GM12878 (cell line): ENCODE data around the gene BIN1.

ENCODE experiments used
- CTCF ChIP-seq, 3 experiments: IDR thresholded peaks in 2 of 3; conservative IDR thresholded peaks in 1 of 3; 2 replicates each; pipeline ENCODE4 v1.5.1; 2011; ENCODE audit warnings: low read depth in 3 of 3, low read length in 3 of 3, mild to moderate bottlenecking in 3 of 3, control low read depth in 2 of 3, moderate library complexity in 2 of 3, inconsistent platforms in 1 of 3, mixed read lengths in 1 of 3; ENCODE audit not compliant: control insufficient read depth in 2 of 3, insufficient read depth in 1 of 3; ENCODE audit errors: extremely low read depth in 1 of 3
- ETV6 ChIP-seq, 2 experiments: fragments of 450-650 bp in 1 of 2; IDR thresholded peaks in 1 of 2; conservative IDR thresholded peaks in 1 of 2; 2 replicates each; pipeline ENCODE4 v1.6.1; 2014; ENCODE audit warnings: antibody characterized with exemption in 1 of 2, borderline replicate concordance in 1 of 2, low read depth in 1 of 2, mild to moderate bottlenecking in 1 of 2, moderate library complexity in 1 of 2
- FOXM1 ChIP-seq: IDR thresholded peaks from 2 replicates; pipeline ENCODE4 v1.6.1; 2012; ENCODE audit warnings: low read depth, mild to moderate bottlenecking, inconsistent platforms, low read length, moderate library complexity
- GABPA ChIP-seq: IDR thresholded peaks from 2 replicates; pipeline ENCODE4 v1.6.1; 2014; ENCODE audit warnings: antibody characterized with exemption, low read depth, mild to moderate bottlenecking, inconsistent platforms
- MYC ChIP-seq: IDR thresholded peaks from 2 replicates; pipeline ENCODE4 v1.6.1; 2011; ENCODE audit warnings: mild to moderate bottlenecking, low read length, moderate library complexity, inconsistent platforms; ENCODE audit not compliant: insufficient read depth, insufficient replicate concordance, insufficient read length, severe bottlenecking
- NR2F1 ChIP-seq: fragments of 450-650 bp; conservative IDR thresholded peaks from 2 replicates; pipeline ENCODE4 v1.6.1; 2017; ENCODE audit warnings: mild to moderate bottlenecking
- RAD21 ChIP-seq: IDR thresholded peaks from 2 replicates; pipeline ENCODE4 v1.6.1; 2011; ENCODE audit warnings: mild to moderate bottlenecking, low read depth, low read length, moderate library complexity; ENCODE audit not compliant: insufficient read depth
- TCF7 ChIP-seq: IDR thresholded peaks from 2 replicates; pipeline ENCODE4 v1.6.1; 2014; ENCODE audit warnings: antibody characterized with exemption, borderline replicate concordance
- YY1 ChIP-seq: IDR thresholded peaks from 2 replicates; pipeline ENCODE4 v1.6.1; 2011; ENCODE audit warnings: low read depth, mild to moderate bottlenecking, low read length
- TF ChIP-seq, protein P1 (sequence below): fragments of 450-650 bp; conservative IDR thresholded peaks from 2 replicates; pipeline ENCODE4 v1.6.1; 2017; ENCODE audit warnings: mild to moderate bottlenecking, moderate library complexity
- TF ChIP-seq, protein P2 (sequence below): fragments of 450-650 bp; IDR thresholded peaks from 2 replicates; pipeline ENCODE4 v1.6.1; 2014; ENCODE audit warnings: mild to moderate bottlenecking
- TF ChIP-seq, protein P3 (sequence below): IDR thresholded peaks from 2 replicates; pipeline ENCODE4 v1.6.1; 2011; ENCODE audit warnings: low read depth, mild to moderate bottlenecking, low read length, moderate library complexity, borderline replicate concordance; ENCODE audit errors: extremely low read depth

DNA sequence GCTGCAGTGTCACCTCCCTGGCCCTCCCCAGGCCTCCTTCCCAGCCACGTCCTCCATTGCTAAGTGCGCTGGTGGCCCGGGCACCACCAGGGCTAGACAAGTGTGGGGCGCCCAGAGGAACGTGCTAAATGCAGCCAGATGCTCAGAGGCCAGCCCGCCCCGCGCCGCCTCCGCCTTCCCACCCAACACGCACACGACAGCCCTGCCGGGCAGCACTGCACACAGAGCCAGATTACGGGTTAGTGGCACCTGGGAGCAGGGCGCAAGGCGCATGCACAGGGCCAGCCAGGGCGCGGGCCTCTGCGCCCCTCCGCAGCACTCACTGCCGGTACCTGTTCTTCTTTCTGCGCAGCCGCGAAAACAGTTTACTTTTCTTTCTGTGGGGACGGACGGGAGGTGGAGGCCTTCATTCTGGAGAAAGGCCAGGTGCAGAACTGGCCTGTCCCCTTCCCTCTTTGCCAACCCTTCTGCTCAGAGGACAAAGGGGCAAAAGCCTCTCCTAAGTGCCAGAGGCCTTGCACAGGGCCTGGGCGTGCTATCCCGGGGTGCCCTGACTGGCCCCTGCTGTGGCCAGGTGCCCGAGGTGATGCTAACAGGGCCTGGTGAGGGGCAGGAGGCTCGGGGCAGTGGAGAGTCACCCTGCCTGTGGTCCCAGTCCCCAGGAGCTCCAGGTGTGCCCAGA lies 46.5 kb downstream of the BIN1 start:
- TF ChIP-seq, protein P1, sequence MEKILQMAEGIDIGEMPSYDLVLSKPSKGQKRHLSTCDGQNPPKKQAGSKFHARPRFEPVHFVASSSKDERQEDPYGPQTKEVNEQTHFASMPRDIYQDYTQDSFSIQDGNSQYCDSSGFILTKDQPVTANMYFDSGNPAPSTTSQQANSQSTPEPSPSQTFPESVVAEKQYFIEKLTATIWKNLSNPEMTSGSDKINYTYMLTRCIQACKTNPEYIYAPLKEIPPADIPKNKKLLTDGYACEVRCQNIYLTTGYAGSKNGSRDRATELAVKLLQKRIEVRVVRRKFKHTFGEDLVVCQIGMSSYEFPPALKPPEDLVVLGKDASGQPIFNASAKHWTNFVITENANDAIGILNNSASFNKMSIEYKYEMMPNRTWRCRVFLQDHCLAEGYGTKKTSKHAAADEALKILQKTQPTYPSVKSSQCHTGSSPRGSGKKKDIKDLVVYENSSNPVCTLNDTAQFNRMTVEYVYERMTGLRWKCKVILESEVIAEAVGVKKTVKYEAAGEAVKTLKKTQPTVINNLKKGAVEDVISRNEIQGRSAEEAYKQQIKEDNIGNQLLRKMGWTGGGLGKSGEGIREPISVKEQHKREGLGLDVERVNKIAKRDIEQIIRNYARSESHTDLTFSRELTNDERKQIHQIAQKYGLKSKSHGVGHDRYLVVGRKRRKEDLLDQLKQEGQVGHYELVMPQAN: no peak
- no peak for TF ChIP-seq FOXM1
- TF ChIP-seq CTCF (IDR thresholded peaks at IDR 0.05 in 2 of 3, conservative IDR thresholded peaks at IDR 0.05 in 1 of 3; ENCODE audit: control insufficient read depth in 2 of 3, extremely low read depth in 1 of 3, insufficient read depth in 1 of 3, low read depth in 3 of 3, low read length in 3 of 3): no peak
- no peak for TF ChIP-seq RAD21
- no peak for TF ChIP-seq ETV6 (conservative IDR thresholded peaks at IDR 0.05 in 1 of 2, IDR thresholded peaks at IDR 0.05 in 1 of 2; ENCODE audit: borderline replicate concordance in 1 of 2, low read depth in 1 of 2)
- no peak for TF ChIP-seq YY1
- no peak for TF ChIP-seq MYC
- TF ChIP-seq NR2F1: no peak
- no peak for TF ChIP-seq GABPA
- no peak for TF ChIP-seq TCF7
- TF ChIP-seq, protein P2, sequence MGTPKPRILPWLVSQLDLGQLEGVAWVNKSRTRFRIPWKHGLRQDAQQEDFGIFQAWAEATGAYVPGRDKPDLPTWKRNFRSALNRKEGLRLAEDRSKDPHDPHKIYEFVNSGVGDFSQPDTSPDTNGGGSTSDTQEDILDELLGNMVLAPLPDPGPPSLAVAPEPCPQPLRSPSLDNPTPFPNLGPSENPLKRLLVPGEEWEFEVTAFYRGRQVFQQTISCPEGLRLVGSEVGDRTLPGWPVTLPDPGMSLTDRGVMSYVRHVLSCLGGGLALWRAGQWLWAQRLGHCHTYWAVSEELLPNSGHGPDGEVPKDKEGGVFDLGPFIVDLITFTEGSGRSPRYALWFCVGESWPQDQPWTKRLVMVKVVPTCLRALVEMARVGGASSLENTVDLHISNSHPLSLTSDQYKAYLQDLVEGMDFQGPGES: no peak
- TF ChIP-seq, protein P3, sequence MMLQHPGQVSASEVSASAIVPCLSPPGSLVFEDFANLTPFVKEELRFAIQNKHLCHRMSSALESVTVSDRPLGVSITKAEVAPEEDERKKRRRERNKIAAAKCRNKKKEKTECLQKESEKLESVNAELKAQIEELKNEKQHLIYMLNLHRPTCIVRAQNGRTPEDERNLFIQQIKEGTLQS: no peak
